ENCODE data around the gene GAS7. TPM values are rescaled to one million over a fixed set of nuclear protein-coding genes. Genes with fewer than 3 reads are reported as not detected.

The GAS7 gene
- polyA plus RNA-seq, 1 donor (not counting 4 experiments of a cell fraction or from before 2014, with no cell fraction given), result 0.10 TPM

- Histone ChIP-seq H3K79me2 (ENCODE audit: control insufficient read depth, insufficient read depth, low read length) (no peaks in the 10 kb centered on the region), H4K20me1 (ENCODE audit: control insufficient read depth, extremely low read depth, insufficient read depth, low read length) (no peaks in the 10 kb centered on the region), H3K4me2 (ENCODE audit: control insufficient read depth, extremely low read depth, insufficient read depth, low read depth, low read length) (no peak overlapping the region), H3K9me1 (ENCODE audit: control insufficient read depth, extremely low read depth, insufficient read depth, low read length) (no peaks in the 10 kb centered on the region), H3K4me1 (ENCODE audit: control insufficient read depth, extremely low read depth, insufficient read depth, low read length) (peaks cover 26% of the 10 kb centered on the region), H3K9me3 (ENCODE audit: control insufficient read depth, low read depth, low read length) (no peaks in the 10 kb centered on the region), H3K27ac (ENCODE audit: control insufficient read depth, insufficient read depth, low read length) (no peak overlapping the region), H3K9ac (ENCODE audit: control insufficient read depth, extremely low read depth, insufficient read depth, low read length) (no peak overlapping the region), H2AFZ (ENCODE audit: control insufficient read depth, low read length) (no peak overlapping the region), H3K4me3 (ENCODE audit: control insufficient read depth in 2 of 3, extremely low read depth in 1 of 3, insufficient read depth in 2 of 3, low read depth in 1 of 3, low read length in 3 of 3) (no peak overlapping the region), H3K36me3 (ENCODE audit: control insufficient read depth in 2 of 2, extremely low read depth in 1 of 2, insufficient read depth in 2 of 2, low read length in 2 of 2) (no peaks in the 10 kb centered on the region), H3K27me3 (ENCODE audit: control insufficient read depth, extremely low read depth, insufficient read depth, low read length) (peaks cover 3% of the 10 kb centered on the region)
- dilution Hi-C loops (cut with MboI; ENCODE audit: extremely low pct_ligation_motif_present, low sequenced_read_pairs), result no loop called here
- DNase-seq (ENCODE audit: low read depth, low spot score) (no peak), FAIRE-seq (no peak)
- TF ChIP-seq CTCF (optimal IDR thresholded peaks at IDR 0.05 in 1 of 3, IDR thresholded peaks at IDR 0.05 in 1 of 3, conservative IDR thresholded peaks at IDR 0.05 in 1 of 3; ENCODE audit: extremely low read depth in 1 of 3, insufficient read depth in 2 of 3, low read length in 3 of 3), result no peak
- TF ChIP-seq EZH2 (IDR thresholded peaks at IDR 0.05; ENCODE audit: low read length), result no peak
Measured at GRCh38 chr17:10118788-10119130, 79.6 kb downstream of the GAS7 start.

GRCh38 chr17:10117581-10118001, 80.8 kb downstream of the GAS7 start:
- H3K4me1 ChIP-seq (ENCODE audit: control insufficient read depth, extremely low read depth, insufficient read depth, low read length), result peaks cover 26% of the 10 kb centered on the region
- no peak for DNase-seq (ENCODE audit: low read depth, low spot score)
- no peaks in the 10 kb centered on the region for H3K79me2 ChIP-seq (ENCODE audit: control insufficient read depth, insufficient read depth, low read length)
- H3K4me2 ChIP-seq (ENCODE audit: control insufficient read depth, extremely low read depth, insufficient read depth, low read depth, low read length), result no peak overlapping the region
- H2AFZ ChIP-seq (ENCODE audit: control insufficient read depth, low read length), result no peak overlapping the region
- no peaks in the 10 kb centered on the region for H3K9me1 ChIP-seq (ENCODE audit: control insufficient read depth, extremely low read depth, insufficient read depth, low read length)
- no peaks in the 10 kb centered on the region for H3K9me3 ChIP-seq (ENCODE audit: control insufficient read depth, low read depth, low read length)
- no peak overlapping the region for H3K27ac ChIP-seq (ENCODE audit: control insufficient read depth, insufficient read depth, low read length)
- H3K4me3 ChIP-seq (ENCODE audit: control insufficient read depth in 2 of 3, extremely low read depth in 1 of 3, insufficient read depth in 2 of 3, low read depth in 1 of 3, low read length in 3 of 3), result no peak overlapping the region
- dilution Hi-C loops (cut with MboI; ENCODE audit: extremely low pct_ligation_motif_present, low sequenced_read_pairs), result no loop called here
- H3K27me3 ChIP-seq (ENCODE audit: control insufficient read depth, extremely low read depth, insufficient read depth, low read length), result peaks cover 3% of the 10 kb centered on the region
- H3K36me3 ChIP-seq (ENCODE audit: control insufficient read depth in 2 of 2, extremely low read depth in 1 of 2, insufficient read depth in 2 of 2, low read length in 2 of 2), result no peaks in the 10 kb centered on the region
- no peaks in the 10 kb centered on the region for H4K20me1 ChIP-seq (ENCODE audit: control insufficient read depth, extremely low read depth, insufficient read depth, low read length)
- no peak overlapping the region for H3K9ac ChIP-seq (ENCODE audit: control insufficient read depth, extremely low read depth, insufficient read depth, low read length)
- no peak for FAIRE-seq
- no peak for TF ChIP-seq EZH2 (IDR thresholded peaks at IDR 0.05; ENCODE audit: low read length)
- TF ChIP-seq CTCF (optimal IDR thresholded peaks at IDR 0.05 in 1 of 3, IDR thresholded peaks at IDR 0.05 in 1 of 3, conservative IDR thresholded peaks at IDR 0.05 in 1 of 3; ENCODE audit: extremely low read depth in 1 of 3, insufficient read depth in 2 of 3, low read length in 3 of 3), result no peak

Data from keratinocyte (primary cell).